Measurements from ENCODE around the gene MS4A2.
"Not testable (repeated sequence)": the region's sequence is repeated elsewhere in the genome, so short reads cannot be mapped to it uniquely, and the experiment has no call there.

The MS4A2 gene

GRCh38 chr11:60104471-60105115, 16.1 kb downstream of the MS4A2 start:
- not testable (repeated sequence) for DNase-seq

DNA sequence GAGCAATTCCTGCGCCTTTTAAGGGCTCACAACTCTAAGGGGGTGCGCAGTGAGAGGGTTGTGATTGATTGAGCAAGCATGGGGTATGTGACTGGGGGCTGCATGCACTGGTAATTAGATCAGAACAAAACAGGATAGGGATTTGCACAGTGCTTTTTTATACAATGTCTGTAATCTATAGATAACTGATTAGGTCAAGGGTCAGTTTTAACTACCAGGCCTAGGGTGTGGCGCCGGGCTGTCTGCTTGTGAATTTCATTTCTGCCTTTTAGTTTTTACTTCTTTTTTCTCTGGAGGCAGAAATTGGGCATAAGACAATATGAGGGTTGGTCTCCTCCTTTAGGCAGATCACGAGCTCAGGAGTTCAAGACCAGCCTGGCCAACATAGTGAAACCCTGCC, 20.2 kb downstream of the MS4A2 start:
- not testable (repeated sequence) for DNase-seq

DNA sequence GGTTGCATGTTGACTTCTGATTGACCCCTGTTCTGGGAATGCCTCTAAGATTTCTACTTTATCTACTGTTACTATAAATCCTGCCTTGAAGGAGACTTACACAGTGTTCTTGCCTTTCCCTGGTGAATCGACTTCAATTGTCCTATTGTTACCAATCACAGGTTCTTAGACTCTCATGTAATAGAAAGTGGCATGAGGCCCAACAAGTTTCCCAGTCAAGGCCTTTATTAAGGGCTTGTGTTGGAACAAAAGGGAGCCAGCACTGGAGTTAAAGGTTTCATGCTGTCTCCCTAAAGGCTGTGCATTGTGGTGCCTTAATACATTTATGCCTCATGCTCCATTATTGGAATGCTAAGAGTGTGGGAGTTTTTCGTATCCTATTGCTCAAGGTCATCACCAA, 23.3 kb downstream of the MS4A2 start:
- no peak for DNase-seq

DNA sequence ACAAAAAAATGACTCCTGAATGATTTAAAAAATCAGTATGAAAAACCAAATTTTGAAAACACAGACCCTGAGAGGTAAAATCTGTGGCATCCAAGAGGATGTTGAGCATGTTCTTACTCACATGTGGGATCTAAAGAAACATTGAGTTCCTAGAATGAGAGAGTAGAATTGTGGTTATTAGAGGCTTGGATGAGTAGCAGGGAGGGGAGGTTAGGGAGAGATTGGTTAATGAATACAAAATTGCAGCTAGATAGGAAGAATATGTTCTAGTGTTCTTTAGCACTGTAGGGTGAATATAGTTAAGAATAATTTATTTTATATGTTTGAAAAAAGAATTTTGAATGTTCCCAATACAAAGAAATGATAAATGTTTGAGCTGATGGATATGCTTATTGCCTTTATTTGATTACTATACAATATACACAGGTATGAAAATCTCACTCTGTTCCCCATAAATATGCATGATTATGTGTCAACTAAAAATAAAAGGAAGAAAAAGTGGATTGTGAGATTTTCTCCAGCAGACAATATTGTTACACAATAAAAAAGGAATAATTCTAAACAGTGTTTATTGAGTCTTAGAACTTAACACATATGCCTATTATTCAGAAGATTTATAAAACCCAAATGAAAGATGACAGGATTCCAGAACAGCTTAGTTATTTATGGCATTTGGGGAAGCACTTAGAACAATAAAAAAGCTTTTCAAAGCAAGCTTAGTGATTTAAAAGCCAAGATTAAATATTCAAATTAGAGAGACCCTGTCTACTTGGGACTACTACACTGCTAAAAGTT, 28.7 kb downstream of the MS4A2 start:
- no peak for DNase-seq

DNA sequence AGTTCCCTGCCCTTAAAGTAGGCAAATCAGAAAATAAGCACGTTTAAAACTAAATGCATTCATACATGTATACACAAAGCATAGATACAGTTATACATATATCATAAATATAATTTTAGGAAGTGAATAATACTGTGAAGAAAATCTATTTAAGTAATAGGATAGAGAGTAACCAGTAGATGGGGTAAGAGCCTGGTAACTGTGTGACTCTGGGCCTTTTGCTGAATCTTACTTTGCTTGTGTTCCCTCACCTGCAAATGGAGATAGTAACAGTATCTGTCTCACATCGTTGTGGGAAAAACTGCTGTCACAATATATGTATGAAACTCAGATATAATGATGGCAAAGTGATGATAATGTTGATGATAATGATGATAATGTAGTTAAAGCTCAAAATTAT, 29.9 kb downstream of the MS4A2 start:
- DNase-seq = no peak

DNA sequence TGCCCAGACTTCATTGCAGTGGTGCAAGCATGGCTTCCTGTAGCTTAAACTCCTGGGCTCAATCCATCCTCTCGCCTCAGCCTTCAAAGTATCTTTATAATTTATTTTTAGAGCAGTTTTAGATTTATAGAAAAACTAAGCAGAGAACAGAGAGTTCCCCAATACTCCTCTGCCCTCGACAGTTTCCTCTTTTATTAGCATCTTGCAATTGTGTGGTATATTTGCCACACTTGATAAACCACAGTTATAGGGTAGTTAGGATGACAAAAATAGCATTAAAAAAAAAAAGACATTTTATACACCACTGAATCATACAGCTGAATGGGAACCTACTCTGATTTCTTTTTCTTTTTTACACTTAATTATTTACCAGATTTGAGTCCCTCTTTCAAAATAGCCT, 31.2 kb downstream of the MS4A2 start:
- DNase-seq = no peak

DNA sequence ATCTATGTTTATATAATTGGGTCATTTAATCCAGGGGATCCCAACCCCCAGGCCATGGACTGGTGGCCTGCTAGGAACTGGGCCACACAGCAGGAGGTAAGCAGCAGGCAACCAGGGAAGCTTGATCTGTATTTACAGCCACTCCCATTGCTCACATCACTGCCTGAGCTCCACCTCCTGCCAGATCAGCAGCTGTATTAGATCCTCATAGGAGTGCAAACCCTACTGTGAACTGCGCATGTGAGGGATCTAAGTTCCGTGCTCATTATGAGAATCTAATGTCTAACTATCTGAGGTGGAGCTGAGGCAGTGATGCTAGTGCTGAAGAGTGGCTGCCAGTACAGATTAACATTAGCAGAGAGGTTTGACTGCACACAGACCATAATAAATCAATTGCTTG, 32.8 kb downstream of the MS4A2 start:
- DNase-seq = no peak

DNA sequence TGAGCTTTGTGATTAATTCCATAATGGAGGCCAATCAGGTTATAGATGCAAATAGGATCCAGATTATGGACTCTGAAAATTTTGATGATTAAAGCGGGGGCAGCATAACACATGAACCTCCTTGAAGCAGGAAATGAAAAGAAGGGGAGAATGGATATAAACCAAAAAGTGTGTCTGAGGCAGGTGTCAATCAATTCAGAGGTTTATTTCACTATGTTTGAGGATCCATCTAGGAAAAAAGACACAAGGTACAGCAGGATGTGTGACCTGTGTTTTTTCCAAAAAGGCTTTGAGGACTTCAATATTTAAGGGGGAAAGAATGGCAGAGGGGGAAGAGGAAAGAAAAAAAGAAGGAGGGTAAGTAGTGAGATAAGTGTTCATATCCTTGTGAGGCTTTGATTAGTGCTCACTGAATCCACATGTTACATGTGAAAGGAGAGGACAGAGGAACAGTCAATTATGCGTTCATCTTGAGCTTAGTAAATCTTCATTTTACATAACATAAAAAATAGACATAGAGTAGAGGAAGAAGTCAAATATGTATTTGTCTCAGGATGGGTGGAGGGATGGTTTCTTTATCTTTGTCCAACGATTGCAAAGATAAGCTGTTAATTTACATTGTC, 34.1 kb downstream of the MS4A2 start:
- DNase-seq = no peak

GRCh38 chr11:60124802-60125432, 36.5 kb downstream of the MS4A2 start:
- DNase-seq = no peak

- no peak for DNase-seq
Measured at GRCh38 chr11:60125956-60126585, 37.6 kb downstream of the MS4A2 start.

DNA sequence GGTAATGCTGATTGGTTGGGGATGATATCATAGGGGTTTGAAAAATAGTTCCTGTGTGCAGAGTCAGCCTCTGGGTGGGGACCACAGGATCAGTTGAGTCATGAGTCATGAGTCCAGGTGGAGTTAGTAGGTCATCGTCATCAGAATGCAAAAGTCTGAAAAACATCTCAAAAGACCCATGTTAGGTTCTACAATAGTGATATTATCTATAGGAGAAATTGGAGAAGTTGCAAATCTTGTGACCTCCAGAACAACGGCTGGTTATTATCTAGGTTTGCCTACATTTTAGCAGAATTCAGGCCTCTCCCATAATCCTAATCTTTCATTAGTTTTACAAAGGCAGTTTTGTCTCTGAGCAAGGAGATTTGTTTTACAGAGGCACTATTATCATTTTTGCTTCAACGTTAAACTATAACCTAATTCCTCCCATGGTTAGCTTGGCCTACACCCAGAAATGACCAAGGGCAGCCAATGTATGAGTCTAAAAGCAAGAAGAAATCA, 38.9 kb downstream of the MS4A2 start:
- DNase-seq = no peak

GRCh38 chr11:60128376-60128775, 39.9 kb downstream of the MS4A2 start:
- no peak for DNase-seq

GRCh38 chr11:60128866-60129265, 40.4 kb downstream of the MS4A2 start:
- not testable (repeated sequence) for DNase-seq

DNA sequence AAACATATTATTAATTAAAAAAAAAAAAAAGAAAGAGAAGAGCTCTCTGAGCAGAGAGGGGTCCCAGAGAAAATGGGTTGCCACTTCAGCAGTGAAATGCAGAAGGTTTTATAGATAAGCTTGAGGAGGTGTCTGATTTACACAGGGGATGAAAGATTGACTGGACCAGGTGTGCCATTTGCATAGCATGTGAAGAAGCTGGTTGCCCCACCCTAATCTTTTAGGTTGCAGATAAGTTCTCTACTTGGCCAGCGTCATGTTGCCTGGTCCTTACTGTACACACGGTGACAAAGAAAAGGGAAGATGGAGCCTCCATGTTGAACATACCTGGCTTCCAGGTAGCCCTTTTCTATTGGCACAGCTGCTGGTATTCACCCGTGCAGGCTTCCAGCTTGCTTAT, 41.4 kb downstream of the MS4A2 start:
- no peak for DNase-seq

GRCh38 chr11:60130496-60130895, 42.0 kb downstream of the MS4A2 start:
- no peak for DNase-seq

DNA sequence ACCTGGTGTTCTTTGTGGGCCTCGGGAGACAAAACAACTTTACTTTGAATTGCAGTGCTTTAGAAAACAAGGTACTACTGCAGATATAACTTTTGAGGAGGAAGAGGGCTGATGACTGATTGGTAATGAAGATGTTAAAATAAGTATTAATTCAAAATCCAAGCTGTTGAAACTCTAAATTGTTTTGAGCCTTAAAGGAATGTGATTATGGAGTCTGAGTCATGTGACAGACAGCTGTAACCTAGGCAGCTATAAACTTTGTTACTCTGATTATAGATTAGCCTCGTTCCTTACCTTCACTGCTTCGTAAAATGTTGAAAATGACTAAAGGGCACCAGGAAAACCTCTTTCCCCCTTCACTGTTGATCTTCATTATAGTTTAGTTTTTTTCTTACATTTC, 43.4 kb downstream of the MS4A2 start:
- no peak for DNase-seq

DNA sequence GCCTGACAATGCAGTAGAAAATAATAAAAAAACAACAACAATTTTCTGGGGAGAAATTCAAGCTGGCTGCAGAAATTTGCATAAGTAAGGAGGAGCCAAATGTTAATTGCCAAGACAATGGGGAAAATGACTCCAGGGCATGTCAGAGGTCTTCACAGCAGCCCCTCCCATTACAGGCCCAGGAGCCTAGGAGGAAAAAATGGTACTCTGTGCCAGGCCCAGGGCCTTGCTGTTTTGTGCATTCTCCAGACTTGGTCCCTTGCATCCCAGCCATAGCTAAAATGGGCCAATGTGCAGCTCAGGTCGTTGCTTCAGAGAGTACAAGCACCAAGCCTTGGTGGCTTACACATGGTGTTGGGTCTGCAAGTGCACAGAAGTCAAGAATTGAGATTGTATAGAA, 45.5 kb downstream of the MS4A2 start:
- DNase-seq = no peak

DNA sequence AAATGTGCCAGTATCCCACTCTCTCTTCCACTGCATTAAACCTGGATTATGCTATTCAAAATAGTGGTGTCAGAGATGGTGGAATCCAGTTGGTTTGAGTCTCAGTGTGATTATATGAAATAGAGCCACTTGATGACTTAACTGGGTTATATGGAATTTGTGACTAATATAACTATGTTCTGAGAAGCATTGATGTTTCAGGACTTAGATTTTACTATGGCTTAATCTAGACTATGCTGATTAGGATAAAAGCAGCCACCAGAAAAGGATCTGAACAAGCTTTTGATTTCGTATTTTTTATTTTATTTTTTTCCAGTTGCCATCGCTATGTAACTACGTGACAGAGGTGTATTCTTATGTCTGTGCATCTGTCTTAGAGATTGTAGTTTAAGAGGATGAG, 55.3 kb downstream of the MS4A2 start:
- DNase-seq = no peak

DNA sequence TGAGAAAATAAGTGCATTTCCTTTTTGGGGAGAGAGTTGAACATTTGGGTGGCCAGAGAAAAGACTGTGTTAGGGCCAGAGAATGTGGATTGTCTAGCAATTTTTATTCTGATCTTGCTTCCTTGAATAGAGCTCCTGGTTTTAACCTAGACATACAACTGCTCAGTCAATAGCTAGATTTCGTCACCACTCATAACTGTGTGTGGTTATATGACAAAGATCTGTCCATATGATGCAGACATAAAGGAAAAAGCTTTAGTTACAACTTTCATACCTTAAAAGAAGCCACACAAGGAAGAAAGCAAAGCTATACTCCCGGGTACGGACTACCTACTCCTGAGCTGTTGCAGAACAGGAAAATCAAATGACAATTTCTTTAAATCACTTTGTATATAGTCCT, 57.2 kb downstream of the MS4A2 start:
- no peak for DNase-seq

Measured in activated effector memory CD4-positive, alpha-beta T cell treated with anti-CD3 and anti-CD28 coated beads, Interleukin-2, amount 50 U/mL, for 16 hours (primary cell).